Gastroesophageal sphincter (tissue), 4 donors: ENCODE measurements around the gene CEP131. TPM values are rescaled to one million over a fixed set of nuclear protein-coding genes. Genes with fewer than 3 reads are reported as not detected.

Source experiments
- ATAC-seq: fragments of 150-250 bp; one replicate; pipeline ENCODE4 v1.9.1; 2016; ENCODE audit warnings: mild to moderate bottlenecking, moderate library complexity
- H3K27ac ChIP-seq, 4 donors: fragments of 200-600 bp; sonication (generic) in 3 of 4; 1 replicate in 3 of 4; 2 replicates in 1 of 4; pipeline ENCODE4 v1.5.1; 2016 to 2019
- H3K27me3 ChIP-seq: fragments of 200-600 bp; sonication (generic); one replicate; pipeline ENCODE4 v1.5.1; 2019
- H3K36me3 ChIP-seq, 2 donors: fragments of 200-600 bp; sonication (generic); one replicate each; pipeline ENCODE4 v1.5.1; 2019; ENCODE audit warnings: control low read depth in 1 of 2
- H3K4me1 ChIP-seq, 3 donors: fragments of 200-600 bp; sonication (generic); 1 replicate in 2 of 3; 2 replicates in 1 of 3; pipeline ENCODE4 v1.5.1; 2016 to 2019; ENCODE audit warnings: control low read depth in 2 of 3
- H3K4me3 ChIP-seq, 2 donors: fragments of 200-600 bp; sonication (generic); one replicate each; pipeline ENCODE4 v1.5.1; 2019; ENCODE audit warnings: mild to moderate bottlenecking in 1 of 2, moderate library complexity in 1 of 2
- H3K9me3 ChIP-seq, 3 donors: fragments of 200-600 bp; sonication (generic); one replicate each; pipeline ENCODE4 v1.5.1; 2017 to 2019; ENCODE audit warnings: control low read depth in 2 of 3
- CTCF ChIP-seq, 4 experiments: fragments of 200-600 bp in 2 of 4; fragments of 450-650 bp in 2 of 4; sonication (generic) in 1 of 4; IDR thresholded peaks; one replicate each; pipeline ENCODE4 v1.5.1; 2017 to 2019; ENCODE audit warnings: antibody characterized with exemption in 4 of 4, mild to moderate bottlenecking in 2 of 4, moderate library complexity in 2 of 4
- EP300 ChIP-seq: sonication (generic); formaldehyde crosslinking; IDR thresholded peaks from one replicate; pipeline ENCODE4 v1.6.1; 2017; ENCODE audit warnings: antibody characterized with exemption, mild to moderate bottlenecking
- POLR2A ChIP-seq, 2 donors: fragments of 450-650 bp; IDR thresholded peaks; one replicate each; pipeline ENCODE4 v1.6.1; 2017; ENCODE audit warnings: antibody characterized with exemption in 2 of 2, mild to moderate bottlenecking in 2 of 2, moderate library complexity in 1 of 2
- POLR2AphosphoS5 ChIP-seq: sonication (generic); formaldehyde crosslinking; IDR thresholded peaks from one replicate; pipeline ENCODE4 v1.6.1; 2017; ENCODE audit warnings: antibody characterized with exemption
- WGBS, 2 donors: methylation state at CpG; one replicate each; pipeline ENCODE4 v1.1.5; 2018; ENCODE audit warnings: low coverage in 1 of 2; 5-methylcytosine and 5-hydroxymethylcytosine counted together
- total RNA-seq, 4 donors: library from RNA; depleted of rRNA; stranded (reverse); fragments of >200 nt; gene quantifications; one replicate each; pipeline ENCODE4 v1.1.0, GENCODE V29; 2016

CEP131 gene
- total RNA-seq, 4 donors from 2014 or later, result 4.4 to 12.0 (median 6.4) TPM

DNA sequence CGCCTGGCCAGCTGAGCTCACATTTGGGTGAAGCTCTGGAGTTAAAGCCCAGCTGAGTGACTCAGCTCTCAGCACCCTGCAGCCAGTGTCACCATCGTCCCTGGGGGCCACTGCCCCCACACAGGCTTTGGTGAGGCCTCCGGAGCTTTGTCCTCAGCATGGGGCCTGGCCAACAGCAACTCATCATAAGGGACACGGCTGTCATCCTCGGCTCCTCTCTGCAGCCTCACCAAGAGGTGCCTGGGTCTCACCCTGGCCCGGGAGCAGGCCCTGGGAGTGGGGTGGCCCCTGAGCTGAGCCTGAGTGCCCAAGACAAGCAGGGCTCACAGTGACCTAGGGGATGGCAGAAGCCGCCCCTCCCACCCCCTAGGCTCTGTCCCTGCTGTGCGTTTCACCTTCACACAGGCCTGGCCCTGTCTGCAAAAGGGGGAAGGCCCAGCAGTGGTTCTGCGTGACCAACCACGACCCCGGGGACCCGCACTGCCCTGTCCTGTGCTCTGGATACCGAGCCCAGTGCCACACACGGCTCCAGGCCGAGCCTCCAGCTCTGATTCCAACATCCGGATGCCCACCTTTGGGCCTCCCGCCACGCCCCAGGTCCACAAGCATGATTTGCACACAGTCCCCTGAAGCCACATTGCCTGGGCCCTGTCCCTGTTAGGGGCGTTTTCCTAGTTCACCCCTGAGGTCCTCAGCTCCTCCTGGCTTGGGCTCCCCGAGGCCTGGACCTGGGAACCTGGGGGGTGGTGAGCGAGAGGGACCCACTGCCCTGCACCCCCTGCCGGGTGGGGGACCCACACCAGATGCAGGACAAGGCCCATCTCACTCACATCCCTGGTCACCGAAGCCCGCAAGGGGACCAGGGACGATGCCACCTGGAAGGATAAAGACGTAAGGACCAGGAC, 34.9 kb downstream of the CEP131 start:
- H3K4me1 ChIP-seq, result no peaks in the 10 kb centered on the region
- no peak overlapping the region for H3K4me3 ChIP-seq
- WGBS, 2 donors, result 87% methylated on average over 5 of the region's 26 CpGs; no CpG with 5 or more reads in 1 of the 2 donors
- no peak for ATAC-seq
- TF ChIP-seq POLR2AphosphoS5, result no peak
- TF ChIP-seq EP300, result no peak
- no peak for TF ChIP-seq CTCF (IDR thresholded peaks at IDR 0.05)
- TF ChIP-seq POLR2A (IDR thresholded peaks at IDR 0.05), result no peak
- H3K27me3 ChIP-seq, result peaks cover 18% of the 10 kb centered on the region
- peaks cover 0 to 36% of the 10 kb centered on the region in 2 donors for H3K36me3 ChIP-seq
- no peak overlapping the region for H3K27ac ChIP-seq
- no peaks in the 10 kb centered on the region for H3K9me3 ChIP-seq

- Histone ChIP-seq H3K9me3 (no peaks in the 10 kb centered on the region), H3K4me1 (no peaks in the 10 kb centered on the region), H3K27me3 (peaks cover 25% of the 10 kb centered on the region), H3K36me3 (peaks cover 0 to 33% of the 10 kb centered on the region in 2 donors), H3K4me3 (no peak overlapping the region), H3K27ac (no peak overlapping the region)
- ATAC-seq, result no peak
- TF ChIP-seq POLR2A (IDR thresholded peaks at IDR 0.05) (no peak), POLR2AphosphoS5 (no peak), CTCF (IDR thresholded peaks at IDR 0.05) (no peak), EP300 (no peak)
- 60 to 89% methylated on average over 1 to 7 of the region's 11 CpGs for WGBS, 2 donors
Measured at GRCh38 chr17:81187120-81187519, 35.6 kb downstream of the CEP131 start.

DNA sequence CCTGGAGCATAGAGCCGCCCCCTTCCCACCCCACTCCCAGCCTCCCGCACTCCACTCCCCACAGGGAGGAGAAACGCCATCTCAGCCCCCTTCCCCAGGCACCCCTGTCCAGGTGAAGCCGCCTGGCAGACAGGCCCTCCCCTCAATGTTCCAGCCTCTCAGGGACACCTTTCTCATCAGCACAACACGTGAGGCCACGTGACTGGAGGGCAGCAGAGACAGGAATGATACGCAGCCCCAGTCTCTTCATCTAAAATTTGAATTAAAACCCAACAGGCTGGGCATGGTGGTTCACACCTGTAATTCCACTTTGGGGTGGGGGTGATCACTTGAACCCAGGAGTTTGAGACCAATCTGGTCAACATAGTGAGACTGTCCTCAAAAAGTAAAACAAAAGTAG, 36.6 kb downstream of the CEP131 start:
- Histone ChIP-seq H3K36me3 (peaks cover 0 to 24% of the 10 kb centered on the region in 2 donors), H3K27ac (no peak overlapping the region), H3K4me3 (no peak overlapping the region), H3K27me3 (peaks cover 34% of the 10 kb centered on the region), H3K4me1 (no peaks in the 10 kb centered on the region), H3K9me3 (no peaks in the 10 kb centered on the region)
- no peak for ATAC-seq
- no CpG with 5 or more reads among the region's 7 CpGs for WGBS, 2 donors
- no peak for TF ChIP-seq CTCF (IDR thresholded peaks at IDR 0.05)

- H3K27me3 ChIP-seq, result peaks cover 50% of the 10 kb centered on the region
- WGBS, 2 donors, result no CpG with 5 or more reads among the region's 15 CpGs
- no peak for ATAC-seq
- H3K4me1 ChIP-seq, result no peaks in the 10 kb centered on the region
- H3K27ac ChIP-seq, result no peak overlapping the region
- no peak overlapping the region for H3K4me3 ChIP-seq
- no peak for TF ChIP-seq POLR2A (IDR thresholded peaks at IDR 0.05)
- TF ChIP-seq POLR2AphosphoS5, result no peak
- TF ChIP-seq CTCF (IDR thresholded peaks at IDR 0.05), result no peak
- no peak for TF ChIP-seq EP300
- H3K9me3 ChIP-seq, result no peaks in the 10 kb centered on the region
- H3K36me3 ChIP-seq, result peaks cover 0 to 7% of the 10 kb centered on the region in 2 donors
Measured at GRCh38 chr17:81184555-81184954, 38.2 kb downstream of the CEP131 start.

GRCh38 chr17:81183807-81184206, 39.0 kb downstream of the CEP131 start:
- no peak overlapping the region for H3K4me3 ChIP-seq
- WGBS, 2 donors, result 100% methylated on average over 2 of the region's 11 CpGs; no CpG with 5 or more reads in 1 of the 2 donors
- no peak overlapping the region for H3K27ac ChIP-seq
- no peaks in the 10 kb centered on the region for H3K4me1 ChIP-seq
- H3K27me3 ChIP-seq, result peaks cover 50% of the 10 kb centered on the region
- H3K9me3 ChIP-seq, result no peaks in the 10 kb centered on the region
- peaks cover 0 to 4% of the 10 kb centered on the region in 2 donors for H3K36me3 ChIP-seq
- ATAC-seq, result no peak
- TF ChIP-seq POLR2AphosphoS5, result no peak
- no peak for TF ChIP-seq POLR2A (IDR thresholded peaks at IDR 0.05)
- no peak for TF ChIP-seq CTCF (IDR thresholded peaks at IDR 0.05)
- TF ChIP-seq EP300, result no peak
